Esophagus muscularis mucosa (tissue), 4 donors: ENCODE data around the gene C1QTNF9.

Source experiments
- CTCF ChIP-seq, 3 experiments: fragments of 200-600 bp in 2 of 3; fragments of 450-650 bp in 1 of 3; sonication (generic) in 2 of 3; IDR thresholded peaks; one replicate each; pipeline ENCODE4 v1.5.1; 2017 to 2019; ENCODE audit warnings: antibody characterized with exemption in 3 of 3, mild to moderate bottlenecking in 2 of 3, moderate library complexity in 1 of 3
- EP300 ChIP-seq: sonication (generic); formaldehyde crosslinking; IDR thresholded peaks from one replicate; pipeline ENCODE4 v1.6.1; 2017; ENCODE audit warnings: antibody characterized with exemption
- POLR2A ChIP-seq: fragments of 450-650 bp; IDR thresholded peaks from one replicate; pipeline ENCODE4 v1.6.1; 2017; ENCODE audit warnings: antibody characterized with exemption, moderate library complexity, mild to moderate bottlenecking, low read depth
- POLR2AphosphoS5 ChIP-seq, 2 donors: sonication (generic); formaldehyde crosslinking; IDR thresholded peaks; one replicate each; pipeline ENCODE4 v1.6.1; 2017; ENCODE audit warnings: antibody characterized with exemption in 2 of 2

GRCh38 chr13:24263632-24264031 lies 45.7 kb upstream of the C1QTNF9 start:
- no peak for TF ChIP-seq CTCF (IDR thresholded peaks at IDR 0.05)
- no peak for TF ChIP-seq POLR2AphosphoS5 (IDR thresholded peaks at IDR 0.05)
- TF ChIP-seq POLR2A: no peak
- TF ChIP-seq EP300: no peak
